T-cell (primary cell): ENCODE results near the gene HOXC9. TPM values are rescaled to one million over a fixed set of nuclear protein-coding genes. Genes with fewer than 3 reads are reported as not detected.

Experiments used
- ATAC-seq, 4 experiments: fragments of 200-7000 bp in 3 of 4; fragments of 150-1000 bp in 1 of 4; cut with Tn5 transposase; replicated peaks in 1 of 4; 1 replicate in 3 of 4; 2 replicates in 1 of 4; pipeline ENCODE4 v1.10.0; 2021; ENCODE audit warnings: moderate library complexity in 3 of 4, mild to moderate bottlenecking in 2 of 4, moderate number of reproducible peaks in 1 of 4
- CTCF ChIA-PET, 2 donors: fragments of 300-600 bp; sonication (Branson Sonifier 250); formaldehyde crosslinking; loops; one replicate each; lab custom pipeline; 2022; ENCODE audit warnings: antibody characterized with exemption in 2 of 2; lab: Charles Lee
- POLR2A ChIA-PET, 2 donors: fragments of 300-600 bp; sonication (Branson Sonifier 250); formaldehyde crosslinking; loops; one replicate each; lab custom pipeline; 2022; ENCODE audit warnings: antibody characterized with exemption in 2 of 2; lab: Charles Lee
- DNase-seq, 35 experiments: peaks; one replicate each; pipeline versions ENCODE4 v3.0.0 to v3.0.0-alpha.2; 2013 to 2023
- H3K27ac ChIP-seq: one replicate; pipeline ENCODE4 v1.5.1; 2013; ENCODE audit warnings: low read length
- H3K27me3 ChIP-seq, 2 experiments: replicated peaks in 1 of 2; 1 replicate in 1 of 2; 2 replicates in 1 of 2; pipeline versions ENCODE4 v1.6.1 to v1.7.0; 2013; ENCODE audit warnings: low read length in 1 of 2, mixed read lengths in 1 of 2; ENCODE audit not compliant: control insufficient read depth in 2 of 2, insufficient read depth in 2 of 2; ENCODE audit errors: extremely low read depth in 1 of 2
- H3K36me3 ChIP-seq, 2 donors: 1 replicate in 1 of 2; 2 replicates in 1 of 2; pipeline versions ENCODE4 v1.6.1 to v1.7.0; 2013; ENCODE audit warnings: low read length in 1 of 2; ENCODE audit not compliant: control insufficient read depth in 2 of 2, insufficient read depth in 1 of 2; ENCODE audit errors: extremely low read depth in 1 of 2
- H3K4me1 ChIP-seq, 2 experiments: 1 replicate in 1 of 2; 2 replicates in 1 of 2; pipeline versions ENCODE4 v1.6.1 to v1.7.0; 2013; ENCODE audit warnings: low read length in 2 of 2, mixed read lengths in 1 of 2; ENCODE audit not compliant: insufficient read depth in 2 of 2, control insufficient read depth in 1 of 2; ENCODE audit errors: extremely low read depth in 1 of 2
- H3K4me3 ChIP-seq, 2 donors: 1 replicate in 1 of 2; 2 replicates in 1 of 2; pipeline versions ENCODE4 v1.5.1 to v1.7.0; 2013; ENCODE audit warnings: mild to moderate bottlenecking in 2 of 2, low read length in 1 of 2, moderate library complexity in 1 of 2; ENCODE audit not compliant: control insufficient read depth in 1 of 2; ENCODE audit errors: extremely low read depth in 1 of 2
- H3K9me3 ChIP-seq: 2 replicates; pipeline ENCODE4 v1.7.0; 2013
- H3K27ac Mint-ChIP-seq, 2 donors: one replicate each; pipeline ENCODE4 v1.8.0; 2020 to 2021; ENCODE audit warnings: mild to moderate bottlenecking in 2 of 2, mixed read lengths in 2 of 2
- H3K27me3 Mint-ChIP-seq, 2 donors: one replicate each; pipeline ENCODE4 v1.8.0; 2021 to 2022; ENCODE audit warnings: mixed read lengths in 2 of 2
- H3K36me3 Mint-ChIP-seq: one replicate; pipeline ENCODE4 v1.8.0; 2021; ENCODE audit warnings: mixed read lengths
- H3K4me1 Mint-ChIP-seq, 3 donors: one replicate each; pipeline ENCODE4 v1.8.0; 2020 to 2022; ENCODE audit warnings: mixed read lengths in 3 of 3, mild to moderate bottlenecking in 1 of 3
- H3K4me3 Mint-ChIP-seq, 3 donors: one replicate each; pipeline ENCODE4 v1.8.0; 2020 to 2022; ENCODE audit warnings: mild to moderate bottlenecking in 3 of 3, mixed read lengths in 3 of 3, moderate library complexity in 3 of 3
- H3K9me3 Mint-ChIP-seq, 3 donors: one replicate each; pipeline ENCODE4 v1.8.0; 2020 to 2022; ENCODE audit warnings: mixed read lengths in 3 of 3
- WGBS: methylation state at CpG from one replicate; pipeline ENCODE4 v1.1.5; 2013; ENCODE audit warnings: missing lambda C conversion rate; ENCODE audit not compliant: insufficient coverage; 5-methylcytosine and 5-hydroxymethylcytosine counted together
- total RNA-seq, 35 experiments: library from RNA in 6 of 35; stranded (reverse) in 6 of 35; fragments of 120-200 nt in 1 of 35; gene quantifications; one replicate each; pipeline versions ENCODE4 v1.2.1 to v1.2.4 and lab custom pipeline; 2013 to 2026

The HOXC9 gene
- total RNA-seq, 5 donors from 2014 or later (not counting 1 experiment from before 2014, with no cell fraction given), result not detected

GRCh38 chr12:53971129-53971528 is 28.8 kb upstream of the HOXC9 start:
- ATAC-seq (no peak), DNase-seq (no peak)
- Histone ChIP-seq H3K4me3 (no peak overlapping the region), H3K27me3 (peaks cover 33 to 100% of the 10 kb centered on the region in 2 experiments), H3K4me1 (peaks cover 5 to 43% of the 10 kb centered on the region in 2 experiments), H3K9me3 (no peaks in the 10 kb centered on the region), H3K27ac (no peak overlapping the region), H3K36me3 (no peaks in the 10 kb centered on the region)
- Mint-ChIP-seq H3K27me3 (peaks cover 80 to 89% of the 10 kb centered on the region in 2 donors), H3K27ac (no peak overlapping the region), H3K36me3 (peaks cover 7% of the 10 kb centered on the region), H3K9me3 (no peaks in the 10 kb centered on the region), H3K4me3 (no peak overlapping the region), H3K4me1 (peaks cover 30 to 36% (median 31%) of the 10 kb centered on the region in 3 donors)
- WGBS, result no CpG with 5 or more reads among the region's 3 CpGs
- CTCF ChIA-PET, result no interaction called here
- POLR2A ChIA-PET, result no interaction called here

DNA sequence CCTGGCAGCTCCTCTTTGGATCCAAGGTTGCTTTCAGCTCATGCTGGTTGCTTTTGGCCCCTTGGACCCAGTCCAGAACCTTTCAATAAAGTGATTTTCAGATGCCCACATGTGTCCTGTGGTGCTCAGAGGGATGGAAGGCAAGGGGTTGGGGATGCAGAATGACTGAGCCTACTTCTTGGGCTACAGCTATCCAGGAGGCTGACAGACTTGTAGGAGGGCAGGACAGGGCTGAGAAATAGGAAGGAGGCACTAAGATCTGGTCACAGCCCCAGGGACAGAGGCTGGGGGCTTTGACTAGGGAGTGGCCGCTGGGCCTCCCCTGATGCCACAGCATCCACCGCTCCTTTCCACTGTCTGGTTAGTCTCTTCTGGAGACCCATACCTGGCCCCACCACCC is 28.3 kb upstream of the HOXC9 start:
- WGBS, result no CpG with 5 or more reads among the region's 2 CpGs
- Mint-ChIP-seq H3K4me1 (peaks cover 25 to 31% (median 25%) of the 10 kb centered on the region in 3 donors), H3K4me3 (no peak overlapping the region), H3K36me3 (peaks cover 7% of the 10 kb centered on the region), H3K27ac (no peak overlapping the region), H3K9me3 (no peaks in the 10 kb centered on the region), H3K27me3 (peaks cover 80 to 89% of the 10 kb centered on the region in 2 donors)
- CTCF ChIA-PET, result no interaction called here
- no peak for ATAC-seq
- Histone ChIP-seq H3K27ac (no peak overlapping the region), H3K4me3 (no peak overlapping the region), H3K27me3 (peaks cover 38 to 100% of the 10 kb centered on the region in 2 experiments), H3K9me3 (no peaks in the 10 kb centered on the region), H3K36me3 (no peaks in the 10 kb centered on the region), H3K4me1 (peaks cover 5 to 41% of the 10 kb centered on the region in 2 experiments)
- POLR2A ChIA-PET, result no interaction called here
- no peak for DNase-seq

DNA sequence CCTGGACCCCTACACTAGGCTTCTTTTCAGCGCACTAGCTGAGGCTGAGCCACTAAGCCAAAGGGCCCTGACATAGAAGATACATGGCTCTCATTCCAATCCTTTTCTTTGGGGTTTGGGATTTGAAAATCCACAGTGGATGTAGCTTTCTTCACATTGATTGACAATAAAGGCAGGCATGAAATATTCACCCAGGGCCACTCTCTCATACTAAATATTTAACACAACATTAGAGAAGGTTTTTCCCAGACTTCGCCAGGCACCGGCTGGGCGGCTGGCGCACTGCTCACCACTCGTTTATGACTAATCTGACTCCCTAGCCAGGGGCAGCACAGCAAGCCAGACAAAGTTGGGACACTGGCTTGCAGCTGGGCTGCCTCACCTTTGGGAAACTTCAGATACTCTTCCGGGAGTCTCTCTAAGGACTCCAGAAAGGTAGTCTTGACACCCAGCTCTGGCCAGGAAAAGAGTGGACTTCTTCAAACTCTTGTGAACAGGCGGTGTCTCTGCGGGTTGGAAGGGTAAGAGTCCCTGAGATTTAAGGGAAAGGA is 27.7 kb upstream of the HOXC9 start:
- H3K9me3 ChIP-seq, result no peaks in the 10 kb centered on the region
- ATAC-seq (no peak), DNase-seq (no peak)
- no peak overlapping the region for H3K4me3 Mint-ChIP-seq
- peaks cover 22 to 27% (median 22%) of the 10 kb centered on the region in 3 donors for H3K4me1 Mint-ChIP-seq
- 28% methylated on average over 6 of the region's 9 CpGs for WGBS
- H3K36me3 ChIP-seq, result no peaks in the 10 kb centered on the region
- ChIA-PET CTCF (no interaction called here), POLR2A (no interaction called here)
- H3K4me1 ChIP-seq, result peaks cover 5 to 37% of the 10 kb centered on the region in 2 experiments
- H3K27me3 Mint-ChIP-seq, result peaks cover 83 to 89% of the 10 kb centered on the region in 2 donors
- no peak overlapping the region for H3K27ac ChIP-seq
- H3K27ac Mint-ChIP-seq, result no peak overlapping the region
- no peaks in the 10 kb centered on the region for H3K9me3 Mint-ChIP-seq
- no peak overlapping the region for H3K4me3 ChIP-seq
- H3K27me3 ChIP-seq, result peaks cover 38 to 99% of the 10 kb centered on the region in 2 experiments
- H3K36me3 Mint-ChIP-seq, result peaks cover 7% of the 10 kb centered on the region

DNA sequence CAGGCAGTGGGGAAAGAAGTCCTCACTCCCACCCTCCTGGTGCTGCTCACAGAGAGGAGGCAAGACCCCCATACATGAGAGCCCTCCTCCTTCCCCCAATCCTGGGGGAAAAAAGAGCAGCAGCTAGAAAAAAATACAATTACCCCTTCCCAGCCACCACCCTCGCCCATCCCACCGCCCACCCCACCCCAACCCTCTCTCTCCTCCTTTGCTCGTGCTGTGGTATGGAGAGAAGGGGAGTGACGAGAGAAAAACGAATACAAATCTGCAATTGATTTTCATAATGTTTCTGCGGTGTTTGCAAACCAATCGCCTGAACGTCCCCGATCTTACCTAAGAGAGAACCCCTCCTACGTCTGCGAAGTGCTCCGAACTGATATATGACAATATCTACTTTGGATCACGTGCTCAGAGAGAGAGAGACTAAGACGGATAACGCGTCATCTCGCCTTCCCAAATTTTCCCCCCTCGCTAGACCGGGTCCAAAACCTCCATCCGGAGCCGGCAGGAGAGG is 27.2 kb upstream of the HOXC9 start, which contains the start of gene HOXC11:
HOXC11 (plus strand) TSS at position 405 of the 514 bp plus-strand sequence. CDS start 116 bp downstream, outside the sequence.
- no peaks in the 10 kb centered on the region for H3K9me3 Mint-ChIP-seq
- peaks cover 7% of the 10 kb centered on the region for H3K36me3 Mint-ChIP-seq
- Histone ChIP-seq H3K4me1 (peaks cover 5 to 37% of the 10 kb centered on the region in 2 experiments), H3K9me3 (no peaks in the 10 kb centered on the region), H3K36me3 (no peaks in the 10 kb centered on the region), H3K27me3 (peaks cover 42 to 97% of the 10 kb centered on the region in 2 experiments), H3K27ac (no peak within 1 kb of the TSS), H3K4me3 (peak within 1 kb of the TSS in 1 of 2 donors; percentile 36)
- 7% methylated on average over 14 of the region's 21 CpGs for WGBS
- H3K27ac Mint-ChIP-seq, result peak within 1 kb of the TSS; percentile 55 to 73
- ChIA-PET CTCF (no interaction called here), POLR2A (no interaction called here)
- peak within 1 kb of the TSS; percentile 26 to 74 (median 39) for H3K4me3 Mint-ChIP-seq
- DNase-seq (no peak), ATAC-seq (no peak)
- H3K4me1 Mint-ChIP-seq, result peaks cover 19 to 23% (median 22%) of the 10 kb centered on the region in 3 donors
- H3K27me3 Mint-ChIP-seq, result peaks cover 82 to 88% of the 10 kb centered on the region in 2 donors

DNA sequence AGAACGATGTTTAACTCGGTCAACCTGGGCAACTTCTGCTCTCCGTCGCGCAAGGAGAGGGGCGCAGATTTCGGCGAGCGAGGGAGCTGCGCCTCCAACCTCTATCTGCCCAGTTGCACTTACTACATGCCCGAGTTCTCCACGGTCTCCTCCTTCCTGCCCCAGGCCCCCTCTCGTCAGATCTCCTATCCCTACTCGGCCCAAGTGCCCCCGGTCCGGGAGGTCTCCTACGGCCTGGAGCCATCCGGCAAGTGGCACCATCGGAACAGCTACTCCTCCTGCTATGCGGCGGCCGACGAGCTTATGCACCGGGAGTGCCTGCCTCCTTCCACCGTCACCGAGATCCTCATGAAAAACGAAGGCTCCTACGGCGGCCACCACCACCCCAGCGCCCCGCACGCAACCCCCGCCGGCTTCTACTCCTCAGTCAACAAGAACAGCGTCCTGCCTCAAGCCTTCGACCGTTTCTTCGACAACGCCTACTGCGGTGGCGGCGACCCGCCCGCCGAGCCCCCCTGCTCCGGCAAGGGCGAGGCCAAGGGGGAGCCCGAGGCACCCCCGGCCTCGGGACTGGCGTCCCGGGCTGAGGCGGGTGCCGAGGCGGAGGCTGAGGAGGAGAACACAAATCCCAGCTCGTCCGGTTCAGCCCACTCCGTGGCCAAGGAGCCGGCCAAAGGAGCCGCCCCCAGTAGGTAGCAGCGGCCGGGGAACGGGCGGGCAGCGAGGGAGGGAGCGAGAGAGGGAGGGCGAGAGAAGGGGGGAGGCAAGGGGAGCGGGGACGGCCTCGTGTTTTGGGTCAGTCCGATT is 26.5 kb upstream of the HOXC9 start:
- 11% methylated on average over 62 of the region's 71 CpGs for WGBS
- Mint-ChIP-seq H3K27me3 (peaks cover 81 to 87% of the 10 kb centered on the region in 2 donors), H3K9me3 (no peaks in the 10 kb centered on the region), H3K4me1 (peaks cover 16 to 25% (median 23%) of the 10 kb centered on the region in 3 donors), H3K4me3 (peak overlapping the region; percentile 26 to 74 (median 39)), H3K27ac (peak overlapping the region; percentile 55 to 73), H3K36me3 (peaks cover 7% of the 10 kb centered on the region)
- peak in 1 of 4 experiments; percentile 27 for ATAC-seq
- H3K4me1 ChIP-seq, result peaks cover 5 to 41% of the 10 kb centered on the region in 2 experiments
- ChIA-PET CTCF (interaction anchor here in 1 of 2 donors (0.6 kb wide), 1 partner anchor 12 kb away, joined by 4 read pairs; the partner anchor contains the start of gene HOXC10), POLR2A (no interaction called here)
- H3K27me3 ChIP-seq, result peaks cover 38 to 97% of the 10 kb centered on the region in 2 experiments
- peak overlapping the region in 1 of 2 donors; percentile 36 for H3K4me3 ChIP-seq
- no peaks in the 10 kb centered on the region for H3K9me3 ChIP-seq
- H3K27ac ChIP-seq, result no peak overlapping the region
- DNase-seq, result no peak
- no peaks in the 10 kb centered on the region for H3K36me3 ChIP-seq
